Esophagus squamous epithelium (tissue), 5 donors: ENCODE measurements around the gene TBCD. TPM values are rescaled to one million over a fixed set of nuclear protein-coding genes. Genes with fewer than 3 reads are reported as not detected.

Experiments used
- DNase-seq: peaks from one replicate; lab custom pipeline; 2025; lab: John Stamatoyannopoulos, UW
- H3K27ac ChIP-seq, 4 donors: fragments of 200-600 bp; sonication (generic); one replicate each; pipeline ENCODE4 v1.5.1; 2016 to 2019; ENCODE audit warnings: mild to moderate bottlenecking in 1 of 4
- H3K27me3 ChIP-seq, 4 donors: fragments of 200-600 bp; sonication (generic); 1 replicate in 3 of 4; 2 replicates in 1 of 4; pipeline versions ENCODE4 v1.5.1 to v1.6.0; 2017 to 2021; ENCODE audit warnings: antibody characterized with exemption in 1 of 4
- H3K36me3 ChIP-seq, 3 donors: fragments of 200-600 bp; sonication (generic); one replicate each; pipeline ENCODE4 v1.5.1; 2016 to 2019
- H3K4me1 ChIP-seq, 3 donors: fragments of 200-600 bp; sonication (generic); one replicate each; pipeline ENCODE4 v1.5.1; 2017 to 2019
- H3K4me3 ChIP-seq, 4 donors: fragments of 200-600 bp; sonication (generic); 1 replicate in 3 of 4; 2 replicates in 1 of 4; pipeline ENCODE4 v1.5.1; 2016 to 2019; ENCODE audit warnings: mild to moderate bottlenecking in 2 of 4, moderate library complexity in 1 of 4
- H3K9me3 ChIP-seq, 3 donors: fragments of 200-600 bp; sonication (generic); one replicate each; pipeline ENCODE4 v1.5.1; 2016 to 2019
- CTCF ChIP-seq, 6 experiments: fragments of 450-650 bp in 4 of 6; fragments of 200-600 bp in 2 of 6; sonication (generic) in 2 of 6; IDR thresholded peaks; one replicate each; pipeline ENCODE4 v1.5.1; 2016 to 2019; ENCODE audit warnings: antibody characterized with exemption in 6 of 6, mild to moderate bottlenecking in 4 of 6, moderate library complexity in 4 of 6
- POLR2A ChIP-seq, 4 donors: fragments of 450-650 bp; IDR thresholded peaks; one replicate each; pipeline ENCODE4 v1.6.1; 2017; ENCODE audit warnings: antibody characterized with exemption in 4 of 4, mild to moderate bottlenecking in 4 of 4, moderate library complexity in 3 of 4
- WGBS, 2 donors: methylation state at CpG; one replicate each; pipeline ENCODE4 v1.1.5; 2018; 5-methylcytosine and 5-hydroxymethylcytosine counted together
- intact Hi-C: fragments of 100-400 bp; cut with DNase I; formaldehyde crosslinking; loops from one replicate; pipeline ENCODE4 v1.15.0; 2022
- total RNA-seq, 4 donors: library from RNA; depleted of rRNA; stranded (reverse); fragments of >200 nt; gene quantifications; one replicate each; pipeline ENCODE4 v1.1.0, GENCODE V29; 2016
- donor health status: DM: yes; HTN: yes; CAD: no.

Gene TBCD
- total RNA-seq, 4 donors from 2014 or later = 38.8 to 58.3 (median 55.0) TPM

GRCh38 chr17:82900741-82901140 lies 148.9 kb downstream of the TBCD start:
- Histone ChIP-seq H3K9me3 (no peaks in the 10 kb centered on the region), H3K27ac (no peak overlapping the region), H3K4me3 (no peak overlapping the region), H3K36me3 (peaks cover 18 to 89% (median 19%) of the 10 kb centered on the region in 3 donors), H3K4me1 (no peaks in the 10 kb centered on the region), H3K27me3 (no peaks in the 10 kb centered on the region)
- WGBS, 2 donors = 96 to 97% methylated on average over 11 to 17 of the region's 19 CpGs
- intact Hi-C loops = no loop called here
- no peak for TF ChIP-seq POLR2A (IDR thresholded peaks at IDR 0.05)
- no peak for TF ChIP-seq CTCF (IDR thresholded peaks at IDR 0.05)
- no peak for DNase-seq

DNA sequence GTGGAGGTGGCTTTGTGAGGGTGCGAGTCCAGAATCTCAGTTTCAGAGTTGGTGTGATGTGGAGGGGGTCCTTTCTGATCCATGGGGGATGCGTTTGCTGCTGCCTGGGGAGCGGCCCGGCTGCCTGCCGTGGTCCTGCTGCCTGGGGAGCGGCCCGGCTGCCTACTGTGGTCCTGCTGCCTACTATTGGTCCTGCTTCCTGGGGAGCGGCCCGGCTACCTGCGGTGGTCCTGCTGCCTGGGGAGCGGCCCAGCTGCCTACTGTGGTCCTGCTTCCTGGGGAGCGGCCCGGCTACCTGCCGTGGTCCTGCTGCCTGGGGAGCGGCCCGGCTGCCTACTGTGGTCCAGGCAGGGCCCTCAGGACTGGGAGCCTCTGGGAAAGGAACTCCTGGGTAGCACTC lies 149.5 kb downstream of the TBCD start:
- Histone ChIP-seq H3K9me3 (no peaks in the 10 kb centered on the region), H3K4me3 (no peak overlapping the region), H3K27me3 (no peaks in the 10 kb centered on the region), H3K27ac (no peak overlapping the region), H3K4me1 (no peaks in the 10 kb centered on the region), H3K36me3 (peaks cover 19 to 89% (median 19%) of the 10 kb centered on the region in 3 donors)
- DNase-seq = no peak
- 100% methylated on average over 1 of the region's 16 CpGs; no CpG with 5 or more reads in 1 of the 2 donors for WGBS, 2 donors
- intact Hi-C loops = no loop called here
- TF ChIP-seq POLR2A (IDR thresholded peaks at IDR 0.05) (no peak), CTCF (IDR thresholded peaks at IDR 0.05) (no peak)

GRCh38 chr17:82901856-82902255 lies 150.0 kb downstream of the TBCD start:
- TF ChIP-seq POLR2A (IDR thresholded peaks at IDR 0.05) (no peak), CTCF (IDR thresholded peaks at IDR 0.05) (no peak)
- H3K4me3 ChIP-seq = no peak overlapping the region
- WGBS, 2 donors = 80 to 82% methylated on average over 16 of the region's 16 CpGs
- no peak overlapping the region for H3K27ac ChIP-seq
- no peak for DNase-seq
- intact Hi-C loops = no loop called here
- no peaks in the 10 kb centered on the region for H3K4me1 ChIP-seq
- H3K27me3 ChIP-seq = no peaks in the 10 kb centered on the region
- H3K9me3 ChIP-seq = no peaks in the 10 kb centered on the region
- peaks cover 21 to 89% (median 24%) of the 10 kb centered on the region in 3 donors for H3K36me3 ChIP-seq

GRCh38 chr17:82902972-82903874 lies 151.4 kb downstream of the TBCD start:
- 87 to 88% methylated on average over 19 to 20 of the region's 37 CpGs for WGBS, 2 donors
- Histone ChIP-seq H3K27ac (no peak overlapping the region), H3K36me3 (peaks cover 23 to 92% (median 27%) of the 10 kb centered on the region in 3 donors), H3K9me3 (no peaks in the 10 kb centered on the region), H3K4me1 (peaks cover 0 to 4% (median 0%) of the 10 kb centered on the region in 3 donors), H3K27me3 (no peaks in the 10 kb centered on the region), H3K4me3 (no peak overlapping the region)
- intact Hi-C loops = no loop called here
- no peak for TF ChIP-seq POLR2A (IDR thresholded peaks at IDR 0.05)
- no peak for TF ChIP-seq CTCF (IDR thresholded peaks at IDR 0.05)
- DNase-seq = no peak

GRCh38 chr17:82905130-82905529 lies 153.3 kb downstream of the TBCD start:
- intact Hi-C loops = no loop called here
- Histone ChIP-seq H3K4me3 (no peak overlapping the region), H3K36me3 (peaks cover 23 to 83% (median 27%) of the 10 kb centered on the region in 3 donors), H3K27ac (no peak overlapping the region), H3K27me3 (no peaks in the 10 kb centered on the region), H3K4me1 (peaks cover 0 to 13% (median 0%) of the 10 kb centered on the region in 3 donors), H3K9me3 (no peaks in the 10 kb centered on the region)
- TF ChIP-seq POLR2A (IDR thresholded peaks at IDR 0.05) = no peak
- no peak for TF ChIP-seq CTCF (IDR thresholded peaks at IDR 0.05)
- DNase-seq = no peak
- WGBS, 2 donors = 69 to 80% methylated on average over 1 to 3 of the region's 20 CpGs
